DND-41 (cell line): ENCODE results near the gene IGF2BP3.

Source experiments
- ATAC-seq: fragments of 200-7000 bp; cut with Tn5 transposase; 3 replicates; pipeline ENCODE4 v1.9.1; 2021; ENCODE audit warnings: low read depth; ENCODE audit not compliant: insufficient read depth
- DNase-seq: peaks from one replicate; pipeline ENCODE4 v3.0.0-alpha.2; 2020
- H2AFZ ChIP-seq: 2 replicates; pipeline ENCODE4 v1.6.0; 2012; ENCODE audit warnings: low read depth, low read length
- H3K27ac ChIP-seq: 2 replicates; pipeline ENCODE4 v1.5.1; 2012; ENCODE audit warnings: low read length, inconsistent platforms
- H3K27me3 ChIP-seq: fragments of 200-600 bp; sonication (generic); 2 replicates; pipeline ENCODE4 v1.6.0; 2012; ENCODE audit warnings: low read length, mild to moderate bottlenecking, inconsistent platforms; ENCODE audit not compliant: insufficient read depth, poor library complexity
- H3K36me3 ChIP-seq: 2 replicates; pipeline ENCODE4 v1.5.1; 2012; ENCODE audit warnings: low read length, inconsistent platforms; ENCODE audit not compliant: insufficient read depth
- H3K4me1 ChIP-seq: 2 replicates; pipeline ENCODE4 v1.5.1; 2012; ENCODE audit warnings: mild to moderate bottlenecking, low read length; ENCODE audit not compliant: insufficient read depth
- H3K4me2 ChIP-seq: 2 replicates; pipeline ENCODE4 v1.6.0; 2012; ENCODE audit warnings: mild to moderate bottlenecking, moderate library complexity, low read length, inconsistent platforms; ENCODE audit not compliant: insufficient read depth
- H3K4me3 ChIP-seq, 2 experiments: fragments of 200-600 bp in 1 of 2; shearing (Covaris generic) in 1 of 2; 2 replicates each; pipeline ENCODE4 v1.5.1; 2012 to 2016; ENCODE audit warnings: inconsistent platforms in 2 of 2, low read length in 2 of 2, mild to moderate bottlenecking in 2 of 2, low read depth in 1 of 2, moderate library complexity in 1 of 2
- H3K79me2 ChIP-seq: 2 replicates; pipeline ENCODE4 v1.6.0; 2012; ENCODE audit warnings: low read length, inconsistent platforms; ENCODE audit not compliant: insufficient read depth
- H3K9ac ChIP-seq: 2 replicates; pipeline ENCODE4 v1.6.0; 2012; ENCODE audit warnings: low read depth, mild to moderate bottlenecking, inconsistent platforms, low read length, moderate library complexity
- H3K9me3 ChIP-seq: 2 replicates; pipeline ENCODE4 v1.5.1; 2012; ENCODE audit warnings: low read length, moderate library complexity, mild to moderate bottlenecking, inconsistent platforms; ENCODE audit not compliant: insufficient read depth, severe bottlenecking
- H4K20me1 ChIP-seq: 2 replicates; pipeline ENCODE4 v1.6.0; 2012; ENCODE audit warnings: low read length; ENCODE audit not compliant: insufficient read depth
- CTCF ChIP-seq: IDR thresholded peaks from 2 replicates; pipeline ENCODE4 v1.5.1; 2012; ENCODE audit warnings: borderline replicate concordance, low read length, moderate library complexity, mild to moderate bottlenecking; ENCODE audit not compliant: poor library complexity, severe bottlenecking; ENCODE audit errors: extremely low read depth
- EZH2 ChIP-seq: IDR thresholded peaks from 3 replicates; pipeline ENCODE4 v1.6.1; 2012; ENCODE audit warnings: borderline replicate concordance, low read depth, mild to moderate bottlenecking, moderate library complexity, low read length, inconsistent platforms; ENCODE audit not compliant: severe bottlenecking

Gene IGF2BP3

GRCh38 chr7:23345601-23346000 is 124.7 kb downstream of the IGF2BP3 start:
- no peaks in the 10 kb centered on the region for H3K9me3 ChIP-seq
- no peak overlapping the region for H3K4me3 ChIP-seq
- no peak for DNase-seq
- peak overlapping the region; percentile 61 for H2AFZ ChIP-seq
- H3K4me1 ChIP-seq, result peaks cover 18% of the 10 kb centered on the region
- H3K27me3 ChIP-seq, result no peaks in the 10 kb centered on the region
- no peak overlapping the region for H3K9ac ChIP-seq
- TF ChIP-seq CTCF (no peak), EZH2 (no peak)
- H3K27ac ChIP-seq, result peak overlapping the region; percentile 20; the same call in 1 of the 2 replicates
- no peak for ATAC-seq
- no peaks in the 10 kb centered on the region for H3K79me2 ChIP-seq
- H3K4me2 ChIP-seq, result no peak overlapping the region
- no peaks in the 10 kb centered on the region for H4K20me1 ChIP-seq
- no peaks in the 10 kb centered on the region for H3K36me3 ChIP-seq

GRCh38 chr7:23343806-23344475 is 126.3 kb downstream of the IGF2BP3 start:
- Histone ChIP-seq H2AFZ (no peak overlapping the region), H3K4me3 (no peak overlapping the region), H3K79me2 (no peaks in the 10 kb centered on the region), H4K20me1 (no peaks in the 10 kb centered on the region), H3K9me3 (no peaks in the 10 kb centered on the region), H3K4me1 (peaks cover 18% of the 10 kb centered on the region), H3K36me3 (no peaks in the 10 kb centered on the region), H3K27ac (no peak overlapping the region), H3K4me2 (no peak overlapping the region), H3K27me3 (no peaks in the 10 kb centered on the region), H3K9ac (no peak overlapping the region)
- TF ChIP-seq EZH2, result no peak
- TF ChIP-seq CTCF, result no peak
- DNase-seq, result no peak
- no peak for ATAC-seq

- Histone ChIP-seq H3K36me3 (no peaks in the 10 kb centered on the region), H3K79me2 (no peaks in the 10 kb centered on the region), H3K4me1 (peaks cover 18% of the 10 kb centered on the region), H2AFZ (no peak overlapping the region), H3K9ac (no peak overlapping the region), H3K27ac (no peak overlapping the region), H3K4me3 (no peak overlapping the region), H3K9me3 (no peaks in the 10 kb centered on the region), H3K27me3 (no peaks in the 10 kb centered on the region), H3K4me2 (no peak overlapping the region), H4K20me1 (no peaks in the 10 kb centered on the region)
- ATAC-seq, result no peak
- no peak for DNase-seq
- TF ChIP-seq CTCF, result no peak
- no peak for TF ChIP-seq EZH2
These were observed 127.2 kb downstream of the IGF2BP3 start for GRCh38 chr7:23343102-23343501.
